HepG2 (cell line): ENCODE measurements around the gene DNAJC28. TPM values are rescaled to one million over a fixed set of nuclear protein-coding genes. Genes with fewer than 3 reads are reported as not detected.

Experiments
- FOXA1 ChIP-seq, 2 experiments: fragments of 450-650 bp in 1 of 2; sonication (generic) in 1 of 2; formaldehyde crosslinking in 1 of 2; IDR thresholded peaks; 2 replicates each; pipeline versions ENCODE4 v1.4.0 to v1.6.1; 2016 to 2020; ENCODE audit warnings: missing genetic modification reagents in 1 of 2
- HOXA5 ChIP-seq: sonication (generic); formaldehyde crosslinking; IDR thresholded peaks from 2 replicates; pipeline ENCODE4 v1.4.0; 2020; ENCODE audit warnings: missing genetic modification reagents
- KMT2B ChIP-seq: IDR thresholded peaks from 2 replicates; pipeline ENCODE4 v1.6.1; 2016; ENCODE audit warnings: missing genetic modification reagents, missing compliant biosample characterization
- RFX1 ChIP-seq: fragments of 450-650 bp; IDR thresholded peaks from 2 replicates; pipeline ENCODE4 v1.6.1; 2017
- TMF1 ChIP-seq: sonication (generic); formaldehyde crosslinking; IDR thresholded peaks from 2 replicates; pipeline ENCODE4 v1.8.1; 2022; ENCODE audit warnings: low read depth, missing genetic modification reagents
- TRIM24 ChIP-seq: sonication (generic); formaldehyde crosslinking; IDR thresholded peaks from 2 replicates; pipeline ENCODE4 v1.8.0; 2022; ENCODE audit warnings: mild to moderate bottlenecking, missing genetic modification reagents
- ZMYM3 ChIP-seq: sonication (generic); formaldehyde crosslinking; IDR thresholded peaks from 2 replicates; pipeline ENCODE4 v1.5.1; 2020; ENCODE audit warnings: mild to moderate bottlenecking, missing genetic modification reagents
- polyA plus RNA-seq, 8 experiments: library from polyadenylated mRNA; depleted of rRNA in 3 of 8; stranded (reverse) in 7 of 8; unstranded in 1 of 8; fragments of >200 nt; fragmentation: Illumina TruSeq in 4 of 8; extraction: Trizol in 4 of 8; gene quantifications; 2 replicates each; pipeline versions ENCODE4 v1.2.1 to v1.2.3, GENCODE V29; 2011 to 2016; ENCODE audit warnings: low read depth in 4 of 8, missing spikeins in 1 of 8, mixed read lengths in 1 of 8; ENCODE audit not compliant: insufficient read depth in 1 of 8
- total RNA-seq, 5 experiments: library from RNA; depleted of rRNA; stranded (reverse); fragments of >200 nt; fragmentation: Illumina TruSeq; extraction: Trizol; gene quantifications; 2 replicates each; pipeline ENCODE4 v1.2.3, GENCODE V29; 2016; ENCODE audit warnings: low read depth in 1 of 5
- TF ChIP-seq, protein P1 (sequence below): sonication (generic); formaldehyde crosslinking; IDR thresholded peaks from 2 replicates; pipeline ENCODE4 v1.5.0; 2020; ENCODE audit warnings: mild to moderate bottlenecking, missing genetic modification reagents, borderline replicate concordance
- TF ChIP-seq, protein P2 (sequence below), 2 experiments: sonication (generic) in 1 of 2; formaldehyde crosslinking in 1 of 2; IDR thresholded peaks; 2 replicates each; pipeline versions ENCODE4 v1.4.0 to v1.6.1; 2016 to 2020; ENCODE audit warnings: borderline replicate concordance in 1 of 2, low read depth in 1 of 2, mild to moderate bottlenecking in 1 of 2, missing genetic modification reagents in 1 of 2
- TF ChIP-seq, protein P3 (sequence below): sonication (generic); formaldehyde crosslinking; IDR thresholded peaks from 2 replicates; pipeline ENCODE4 v1.4.0; 2020; ENCODE audit warnings: missing genetic modification reagents, low read depth, mild to moderate bottlenecking, borderline replicate concordance
- TF ChIP-seq, protein P4 (sequence below): sonication (generic); formaldehyde crosslinking; IDR thresholded peaks from 2 replicates; pipeline ENCODE4 v1.4.0; 2020; ENCODE audit warnings: mild to moderate bottlenecking, missing genetic modification reagents

DNAJC28 gene
- total and polyA plus RNA-seq, 2 of the 13 experiments (the other 11 are each of a cell fraction or from before 2014, with no cell fraction given), result 1.5 to 3.3 TPM

DNA sequence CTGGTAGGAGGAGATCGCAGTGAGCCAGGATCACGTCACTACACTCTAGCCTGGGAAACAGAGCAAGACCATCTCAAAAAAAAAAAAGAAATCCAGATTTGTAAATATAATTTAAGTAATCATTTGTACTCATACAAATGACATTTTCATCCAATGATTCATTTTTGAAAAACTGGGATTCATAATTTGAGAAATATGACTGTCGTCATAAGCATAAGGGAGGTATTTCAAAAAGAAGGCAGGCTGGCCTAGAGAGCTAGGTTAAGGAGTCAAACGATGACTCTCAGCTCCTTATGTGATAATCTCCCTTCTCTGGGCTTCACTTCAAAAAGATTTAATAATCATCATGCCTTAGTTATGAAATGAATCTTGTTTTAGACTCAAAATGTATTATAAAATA, 48.1 kb upstream of the DNAJC28 start (continued):
- TF ChIP-seq, protein P1, sequence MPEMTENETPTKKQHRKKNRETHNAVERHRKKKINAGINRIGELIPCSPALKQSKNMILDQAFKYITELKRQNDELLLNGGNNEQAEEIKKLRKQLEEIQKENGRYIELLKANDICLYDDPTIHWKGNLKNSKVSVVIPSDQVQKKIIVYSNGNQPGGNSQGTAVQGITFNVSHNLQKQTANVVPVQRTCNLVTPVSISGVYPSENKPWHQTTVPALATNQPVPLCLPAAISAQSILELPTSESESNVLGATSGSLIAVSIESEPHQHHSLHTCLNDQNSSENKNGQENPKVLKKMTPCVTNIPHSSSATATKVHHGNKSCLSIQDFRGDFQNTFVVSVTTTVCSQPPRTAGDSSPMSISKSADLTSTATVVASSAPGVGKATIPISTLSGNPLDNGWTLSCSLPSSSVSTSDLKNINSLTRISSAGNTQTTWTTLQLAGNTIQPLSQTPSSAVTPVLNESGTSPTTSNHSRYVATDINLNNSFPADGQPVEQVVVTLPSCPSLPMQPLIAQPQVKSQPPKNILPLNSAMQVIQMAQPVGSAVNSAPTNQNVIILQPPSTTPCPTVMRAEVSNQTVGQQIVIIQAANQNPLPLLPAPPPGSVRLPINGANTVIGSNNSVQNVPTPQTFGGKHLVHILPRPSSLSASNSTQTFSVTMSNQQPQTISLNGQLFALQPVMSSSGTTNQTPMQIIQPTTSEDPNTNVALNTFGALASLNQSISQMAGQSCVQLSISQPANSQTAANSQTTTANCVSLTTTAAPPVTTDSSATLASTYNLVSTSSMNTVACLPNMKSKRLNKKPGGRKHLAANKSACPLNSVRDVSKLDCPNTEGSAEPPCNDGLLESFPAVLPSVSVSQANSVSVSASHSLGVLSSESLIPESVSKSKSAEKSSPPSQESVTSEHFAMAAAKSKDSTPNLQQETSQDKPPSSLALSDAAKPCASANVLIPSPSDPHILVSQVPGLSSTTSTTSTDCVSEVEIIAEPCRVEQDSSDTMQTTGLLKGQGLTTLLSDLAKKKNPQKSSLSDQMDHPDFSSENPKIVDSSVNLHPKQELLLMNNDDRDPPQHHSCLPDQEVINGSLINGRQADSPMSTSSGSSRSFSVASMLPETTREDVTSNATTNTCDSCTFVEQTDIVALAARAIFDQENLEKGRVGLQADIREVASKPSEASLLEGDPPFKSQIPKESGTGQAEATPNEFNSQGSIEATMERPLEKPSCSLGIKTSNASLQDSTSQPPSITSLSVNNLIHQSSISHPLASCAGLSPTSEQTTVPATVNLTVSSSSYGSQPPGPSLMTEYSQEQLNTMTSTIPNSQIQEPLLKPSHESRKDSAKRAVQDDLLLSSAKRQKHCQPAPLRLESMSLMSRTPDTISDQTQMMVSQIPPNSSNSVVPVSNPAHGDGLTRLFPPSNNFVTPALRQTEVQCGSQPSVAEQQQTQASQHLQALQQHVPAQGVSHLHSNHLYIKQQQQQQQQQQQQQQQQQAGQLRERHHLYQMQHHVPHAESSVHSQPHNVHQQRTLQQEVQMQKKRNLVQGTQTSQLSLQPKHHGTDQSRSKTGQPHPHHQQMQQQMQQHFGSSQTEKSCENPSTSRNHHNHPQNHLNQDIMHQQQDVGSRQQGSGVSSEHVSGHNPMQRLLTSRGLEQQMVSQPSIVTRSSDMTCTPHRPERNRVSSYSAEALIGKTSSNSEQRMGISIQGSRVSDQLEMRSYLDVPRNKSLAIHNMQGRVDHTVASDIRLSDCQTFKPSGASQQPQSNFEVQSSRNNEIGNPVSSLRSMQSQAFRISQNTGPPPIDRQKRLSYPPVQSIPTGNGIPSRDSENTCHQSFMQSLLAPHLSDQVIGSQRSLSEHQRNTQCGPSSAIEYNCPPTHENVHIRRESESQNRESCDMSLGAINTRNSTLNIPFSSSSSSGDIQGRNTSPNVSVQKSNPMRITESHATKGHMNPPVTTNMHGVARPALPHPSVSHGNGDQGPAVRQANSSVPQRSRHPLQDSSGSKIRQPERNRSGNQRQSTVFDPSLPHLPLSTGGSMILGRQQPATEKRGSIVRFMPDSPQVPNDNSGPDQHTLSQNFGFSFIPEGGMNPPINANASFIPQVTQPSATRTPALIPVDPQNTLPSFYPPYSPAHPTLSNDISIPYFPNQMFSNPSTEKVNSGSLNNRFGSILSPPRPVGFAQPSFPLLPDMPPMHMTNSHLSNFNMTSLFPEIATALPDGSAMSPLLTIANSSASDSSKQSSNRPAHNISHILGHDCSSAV (CRISPR knock-in tag), result no peak
- TF ChIP-seq ZMYM3 (CRISPR knock-in tag) (no peak), FOXA1 (IDR thresholded peaks at IDR 0.05) (no peak), FOXA1 (CRISPR knock-in tag; IDR thresholded peaks at IDR 0.05) (no peak), HOXA5 (no peak), TRIM24 (CRISPR knock-in tag) (no peak), TMF1 (CRISPR knock-in tag) (no peak), RFX1 (no peak), KMT2B (CRISPR knock-in tag) (no peak)
- TF ChIP-seq, protein P2, sequence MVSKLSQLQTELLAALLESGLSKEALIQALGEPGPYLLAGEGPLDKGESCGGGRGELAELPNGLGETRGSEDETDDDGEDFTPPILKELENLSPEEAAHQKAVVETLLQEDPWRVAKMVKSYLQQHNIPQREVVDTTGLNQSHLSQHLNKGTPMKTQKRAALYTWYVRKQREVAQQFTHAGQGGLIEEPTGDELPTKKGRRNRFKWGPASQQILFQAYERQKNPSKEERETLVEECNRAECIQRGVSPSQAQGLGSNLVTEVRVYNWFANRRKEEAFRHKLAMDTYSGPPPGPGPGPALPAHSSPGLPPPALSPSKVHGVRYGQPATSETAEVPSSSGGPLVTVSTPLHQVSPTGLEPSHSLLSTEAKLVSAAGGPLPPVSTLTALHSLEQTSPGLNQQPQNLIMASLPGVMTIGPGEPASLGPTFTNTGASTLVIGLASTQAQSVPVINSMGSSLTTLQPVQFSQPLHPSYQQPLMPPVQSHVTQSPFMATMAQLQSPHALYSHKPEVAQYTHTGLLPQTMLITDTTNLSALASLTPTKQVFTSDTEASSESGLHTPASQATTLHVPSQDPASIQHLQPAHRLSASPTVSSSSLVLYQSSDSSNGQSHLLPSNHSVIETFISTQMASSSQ (IDR thresholded peaks at IDR 0.05; ENCODE audit: low read depth), result no peak
- TF ChIP-seq, protein P2 (CRISPR knock-in tag; IDR thresholded peaks at IDR 0.05; ENCODE audit: borderline replicate concordance), result no peak
- TF ChIP-seq, protein P3, sequence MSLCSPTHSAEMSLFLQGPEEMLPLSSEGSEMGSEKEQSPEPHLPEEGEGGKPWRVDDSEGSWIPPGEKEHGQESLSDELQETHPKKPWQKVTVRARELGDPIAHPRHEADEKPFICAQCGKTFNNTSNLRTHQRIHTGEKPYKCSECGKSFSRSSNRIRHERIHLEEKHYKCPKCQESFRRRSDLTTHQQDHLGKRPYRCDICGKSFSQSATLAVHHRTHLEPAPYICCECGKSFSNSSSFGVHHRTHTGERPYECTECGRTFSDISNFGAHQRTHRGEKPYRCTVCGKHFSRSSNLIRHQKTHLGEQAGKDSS, result no peak
- TF ChIP-seq, protein P4, sequence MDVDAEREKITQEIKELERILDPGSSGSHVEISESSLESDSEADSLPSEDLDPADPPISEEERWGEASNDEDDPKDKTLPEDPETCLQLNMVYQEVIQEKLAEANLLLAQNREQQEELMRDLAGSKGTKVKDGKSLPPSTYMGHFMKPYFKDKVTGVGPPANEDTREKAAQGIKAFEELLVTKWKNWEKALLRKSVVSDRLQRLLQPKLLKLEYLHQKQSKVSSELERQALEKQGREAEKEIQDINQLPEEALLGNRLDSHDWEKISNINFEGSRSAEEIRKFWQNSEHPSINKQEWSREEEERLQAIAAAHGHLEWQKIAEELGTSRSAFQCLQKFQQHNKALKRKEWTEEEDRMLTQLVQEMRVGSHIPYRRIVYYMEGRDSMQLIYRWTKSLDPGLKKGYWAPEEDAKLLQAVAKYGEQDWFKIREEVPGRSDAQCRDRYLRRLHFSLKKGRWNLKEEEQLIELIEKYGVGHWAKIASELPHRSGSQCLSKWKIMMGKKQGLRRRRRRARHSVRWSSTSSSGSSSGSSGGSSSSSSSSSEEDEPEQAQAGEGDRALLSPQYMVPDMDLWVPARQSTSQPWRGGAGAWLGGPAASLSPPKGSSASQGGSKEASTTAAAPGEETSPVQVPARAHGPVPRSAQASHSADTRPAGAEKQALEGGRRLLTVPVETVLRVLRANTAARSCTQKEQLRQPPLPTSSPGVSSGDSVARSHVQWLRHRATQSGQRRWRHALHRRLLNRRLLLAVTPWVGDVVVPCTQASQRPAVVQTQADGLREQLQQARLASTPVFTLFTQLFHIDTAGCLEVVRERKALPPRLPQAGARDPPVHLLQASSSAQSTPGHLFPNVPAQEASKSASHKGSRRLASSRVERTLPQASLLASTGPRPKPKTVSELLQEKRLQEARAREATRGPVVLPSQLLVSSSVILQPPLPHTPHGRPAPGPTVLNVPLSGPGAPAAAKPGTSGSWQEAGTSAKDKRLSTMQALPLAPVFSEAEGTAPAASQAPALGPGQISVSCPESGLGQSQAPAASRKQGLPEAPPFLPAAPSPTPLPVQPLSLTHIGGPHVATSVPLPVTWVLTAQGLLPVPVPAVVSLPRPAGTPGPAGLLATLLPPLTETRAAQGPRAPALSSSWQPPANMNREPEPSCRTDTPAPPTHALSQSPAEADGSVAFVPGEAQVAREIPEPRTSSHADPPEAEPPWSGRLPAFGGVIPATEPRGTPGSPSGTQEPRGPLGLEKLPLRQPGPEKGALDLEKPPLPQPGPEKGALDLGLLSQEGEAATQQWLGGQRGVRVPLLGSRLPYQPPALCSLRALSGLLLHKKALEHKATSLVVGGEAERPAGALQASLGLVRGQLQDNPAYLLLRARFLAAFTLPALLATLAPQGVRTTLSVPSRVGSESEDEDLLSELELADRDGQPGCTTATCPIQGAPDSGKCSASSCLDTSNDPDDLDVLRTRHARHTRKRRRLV (CRISPR knock-in tag), result no peak
